Eye (tissue), 1 donor: Measurements from ENCODE around the gene HERC4.
"Not testable (repeated sequence)": the region's sequence is repeated elsewhere in the genome, so short reads cannot be mapped to it uniquely, and the experiment has no call there.

Source experiments
- DNase-seq: peaks from one replicate; pipeline ENCODE4 v3.0.0-alpha.2; 2015

Gene HERC4

DNA sequence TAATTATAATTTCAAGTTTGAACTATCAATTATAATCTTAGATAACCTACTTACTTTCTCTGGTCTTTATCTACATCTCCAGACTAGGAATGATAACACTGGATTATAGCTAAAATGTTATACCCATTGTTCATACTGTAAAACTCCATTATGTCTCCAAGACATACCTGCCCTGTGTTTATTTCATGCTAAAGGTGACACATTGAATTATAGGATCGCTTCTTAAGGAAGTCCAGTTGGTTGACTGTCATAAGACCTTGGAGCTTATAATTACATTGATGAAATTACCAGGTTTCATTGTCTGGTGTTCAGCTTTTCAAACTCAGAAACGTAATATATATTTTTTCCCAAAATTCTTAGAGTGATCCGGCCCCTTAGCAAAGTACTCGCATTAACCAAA, 15.5 kb upstream of the HERC4 start:
- no peak for DNase-seq

DNA sequence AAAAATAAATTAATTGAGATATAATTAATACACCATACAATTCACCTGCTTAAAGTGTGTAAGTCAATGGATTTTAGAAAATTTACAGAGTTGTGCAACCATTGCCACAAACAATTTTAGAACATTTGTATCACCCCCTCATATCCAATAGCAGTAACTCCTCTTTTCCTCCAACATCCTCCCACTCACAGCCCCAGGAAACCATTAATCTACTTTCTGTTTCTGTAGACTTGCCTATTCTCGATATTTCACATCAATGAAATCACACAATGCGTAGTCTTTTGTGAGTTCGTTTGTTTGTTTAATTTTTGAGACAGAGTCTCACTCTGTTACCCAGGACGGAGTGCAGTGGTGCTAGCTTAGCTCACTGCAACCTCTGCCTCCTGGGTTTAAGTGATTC, 13.7 kb upstream of the HERC4 start:
- DNase-seq, result no peak

DNA sequence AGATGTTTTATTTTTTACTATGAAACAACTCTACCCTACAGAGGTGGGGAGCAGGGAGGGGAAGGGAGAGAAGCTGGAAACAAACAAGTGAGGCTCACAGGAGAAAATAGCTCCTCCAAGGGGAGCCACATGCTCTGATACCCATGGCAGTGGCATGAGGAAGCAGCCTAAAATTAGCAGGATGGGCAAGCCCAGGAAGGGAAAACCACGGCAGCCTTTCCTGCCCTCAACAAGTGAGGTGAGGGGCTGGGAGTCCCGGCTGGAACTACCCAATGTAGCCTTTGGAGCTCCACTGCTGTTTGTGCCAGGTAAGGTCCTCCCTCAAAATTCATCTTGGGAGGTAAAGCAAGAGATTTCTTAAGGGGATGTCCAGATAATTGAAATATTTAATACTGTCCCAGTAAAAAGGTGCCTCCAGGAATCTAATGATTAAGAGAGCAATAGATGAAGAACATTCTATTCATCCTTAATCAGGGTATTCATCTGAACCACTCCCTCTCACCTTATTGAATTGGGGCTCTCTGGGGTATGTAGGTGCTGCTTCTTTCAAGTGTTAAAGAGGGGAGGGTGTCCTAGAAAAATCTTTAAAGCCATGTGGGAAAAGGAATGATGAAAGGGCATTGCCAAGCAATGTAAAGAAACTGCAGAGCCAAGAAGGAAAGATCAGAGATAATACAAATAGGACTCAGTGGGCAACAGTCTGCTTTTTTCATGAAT, 12.8 kb upstream of the HERC4 start:
- no peak for DNase-seq

DNA sequence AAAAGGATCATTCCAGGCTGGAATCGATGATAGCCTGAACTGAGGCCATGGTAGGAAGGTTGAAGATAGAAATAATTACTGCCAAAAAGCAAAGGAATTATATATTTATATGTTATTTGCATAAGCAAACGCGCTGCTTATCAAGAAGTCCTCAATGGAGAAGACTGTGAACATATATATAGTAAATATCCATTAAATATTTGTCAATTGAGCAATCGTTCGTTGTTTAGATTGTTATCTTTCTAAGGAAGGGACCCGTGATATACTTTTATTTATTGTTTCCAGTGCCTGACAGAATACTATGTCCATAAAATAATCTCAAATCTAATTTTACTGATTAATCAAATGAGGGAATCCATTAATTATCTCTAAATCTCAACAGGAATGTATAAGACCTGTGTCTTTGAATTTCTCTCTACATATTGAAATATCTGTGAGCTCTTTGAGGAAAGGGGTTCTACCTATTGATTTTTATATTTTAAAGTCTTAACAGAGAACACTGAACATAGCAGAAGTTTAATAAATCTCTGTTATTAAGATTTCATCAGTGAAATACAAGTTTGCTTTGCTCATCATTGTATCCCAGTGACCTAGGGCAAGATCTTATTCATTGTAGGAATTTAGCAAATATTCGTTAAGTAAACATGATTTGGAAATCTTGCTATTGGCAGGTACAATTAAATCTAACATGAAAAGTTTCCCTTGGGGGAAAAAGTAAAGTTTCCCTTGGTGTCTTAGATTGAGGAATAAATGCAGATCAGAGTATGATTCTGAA, 12.0 kb upstream of the HERC4 start:
- no peak for DNase-seq

DNA sequence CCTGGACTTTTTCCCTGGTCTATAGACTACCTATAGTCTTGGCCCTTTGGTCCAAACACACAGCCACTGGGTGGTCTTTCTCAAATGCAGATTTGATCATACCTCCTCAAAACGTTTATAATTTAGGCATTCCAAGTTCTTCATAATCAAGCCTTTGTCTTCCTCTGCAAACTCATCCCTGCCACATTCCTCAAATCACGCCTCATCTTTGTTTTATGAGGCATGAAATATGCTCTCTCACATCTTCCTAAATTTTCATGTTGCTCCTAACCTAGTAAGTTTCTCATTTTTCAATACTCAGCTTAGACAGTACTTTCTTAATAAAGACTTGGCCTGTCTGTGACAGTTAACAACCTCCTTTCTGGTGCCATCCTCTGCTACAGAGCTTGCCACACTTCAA, 10.9 kb upstream of the HERC4 start:
- DNase-seq, result no peak

DNA sequence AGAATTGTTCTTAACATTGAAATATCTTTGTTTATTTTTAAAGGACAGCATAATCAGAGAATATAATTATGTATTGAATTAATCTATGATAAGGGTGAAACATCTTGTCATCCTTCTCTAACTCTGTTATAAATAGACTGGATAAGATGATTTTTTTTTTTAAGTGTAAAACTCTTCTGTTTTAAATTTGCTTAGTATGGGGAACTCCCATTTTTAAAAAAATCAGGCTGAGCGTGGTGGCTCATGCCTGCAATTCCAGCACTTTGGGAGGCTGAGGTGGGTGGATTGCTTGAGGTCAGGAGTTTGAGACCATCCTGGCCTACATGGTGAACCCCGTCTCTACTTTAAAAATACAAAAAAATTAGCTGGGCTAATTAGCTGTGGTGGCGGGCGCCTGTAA, 9.4 kb upstream of the HERC4 start:
- DNase-seq, result no peak

DNA sequence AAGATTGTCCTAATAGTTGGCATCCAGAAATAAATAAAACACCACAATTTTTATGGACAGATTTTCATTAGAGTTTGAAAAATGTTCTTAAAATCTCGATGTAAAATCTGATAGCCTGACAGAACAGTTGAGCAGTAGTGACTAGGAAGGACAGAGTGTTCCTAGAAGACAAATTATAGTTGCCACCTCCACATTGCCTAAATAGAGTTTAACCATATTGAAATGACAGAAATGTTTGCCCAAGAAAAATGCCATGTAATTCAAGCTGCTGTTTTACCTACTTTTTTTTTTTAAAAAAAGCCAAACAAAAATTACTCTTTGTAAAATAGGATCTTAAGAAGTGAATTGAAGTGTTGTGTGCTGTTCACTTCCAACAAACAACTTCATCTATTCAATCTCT, 8.9 kb upstream of the HERC4 start:
- no peak for DNase-seq

DNA sequence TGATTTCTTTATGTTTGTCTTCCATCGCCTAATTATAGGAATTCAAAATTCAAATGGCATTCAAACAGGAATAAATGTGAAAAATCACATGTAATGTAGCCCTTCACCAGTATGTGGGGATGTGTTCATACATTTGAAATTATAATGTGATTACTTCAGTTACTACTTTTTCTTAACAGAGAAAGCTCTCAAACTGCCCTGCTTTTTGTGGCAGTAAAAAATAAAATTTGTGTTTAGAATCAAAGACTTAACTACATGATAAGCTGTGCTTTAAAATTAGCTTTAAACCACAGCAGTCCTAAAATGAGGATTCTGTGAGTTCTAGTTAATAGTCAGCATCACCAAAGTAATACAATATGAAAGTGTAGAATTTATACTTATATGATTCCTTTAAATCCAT, 7.8 kb upstream of the HERC4 start:
- DNase-seq, result peak; percentile 40

DNA sequence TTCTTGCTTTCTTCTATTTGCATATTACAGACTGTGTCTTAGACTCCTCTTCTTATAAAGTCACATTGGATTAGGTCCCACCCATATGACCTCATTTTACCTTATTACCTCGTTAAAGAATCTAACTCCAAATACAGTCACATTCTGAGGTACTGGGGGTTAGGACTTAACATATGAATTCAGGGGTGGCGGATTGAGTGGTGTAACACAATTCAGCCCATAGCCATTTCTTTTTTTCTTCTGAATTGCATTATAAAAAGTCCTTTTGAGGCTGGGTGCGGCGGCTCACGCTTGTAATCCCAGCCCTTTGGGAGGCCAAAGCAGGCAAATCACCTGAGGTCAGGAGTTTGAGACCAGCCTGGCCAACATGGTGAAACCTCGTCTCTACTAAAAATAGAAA, 6.8 kb upstream of the HERC4 start:
- DNase-seq, result no peak

DNA sequence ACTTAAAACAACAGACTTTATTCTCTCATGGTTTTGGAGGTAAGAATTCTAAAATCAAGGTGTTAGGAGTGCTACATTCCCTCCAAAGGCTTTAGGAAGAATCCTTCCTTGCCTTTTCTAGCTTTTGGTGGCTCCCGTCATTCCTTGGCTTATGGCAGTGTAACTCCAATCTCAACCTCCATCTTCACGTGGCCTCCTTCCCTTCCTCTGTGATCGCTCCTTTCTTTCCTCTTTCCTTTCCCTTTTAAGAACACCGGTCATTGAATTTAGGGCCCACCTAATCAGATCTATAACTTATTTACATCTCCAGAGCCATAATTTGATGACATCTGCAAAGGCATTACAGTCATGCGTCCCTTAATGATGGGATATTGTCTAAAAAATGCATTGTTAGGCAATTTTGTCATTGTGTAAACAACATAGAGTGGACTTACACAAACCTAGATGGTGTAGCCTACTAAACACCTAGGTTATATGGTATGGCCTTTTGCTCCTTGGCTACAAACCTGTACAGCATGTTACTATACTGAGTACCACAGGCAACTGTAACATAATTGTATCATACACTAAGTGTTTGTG, 5.9 kb upstream of the HERC4 start:
- no peak for DNase-seq

DNA sequence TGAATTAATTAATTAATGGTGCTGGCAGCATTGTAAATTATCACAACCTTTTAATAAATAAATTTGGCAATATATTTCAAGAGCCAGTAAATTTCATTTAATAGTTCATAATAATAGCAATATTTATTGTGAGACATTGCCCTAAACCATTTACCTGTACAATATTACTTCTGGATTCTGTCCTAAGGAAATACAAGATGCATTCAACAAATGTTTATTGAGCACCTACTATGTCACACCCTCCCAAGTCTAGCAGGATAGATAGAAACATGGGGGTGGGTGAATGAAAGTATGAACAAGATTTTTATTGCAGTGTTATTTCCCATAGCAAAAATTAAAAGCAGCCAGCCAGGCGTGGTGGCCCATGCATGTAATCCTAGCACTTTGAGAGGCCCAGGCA, 4.4 kb upstream of the HERC4 start:
- DNase-seq, result no peak

DNA sequence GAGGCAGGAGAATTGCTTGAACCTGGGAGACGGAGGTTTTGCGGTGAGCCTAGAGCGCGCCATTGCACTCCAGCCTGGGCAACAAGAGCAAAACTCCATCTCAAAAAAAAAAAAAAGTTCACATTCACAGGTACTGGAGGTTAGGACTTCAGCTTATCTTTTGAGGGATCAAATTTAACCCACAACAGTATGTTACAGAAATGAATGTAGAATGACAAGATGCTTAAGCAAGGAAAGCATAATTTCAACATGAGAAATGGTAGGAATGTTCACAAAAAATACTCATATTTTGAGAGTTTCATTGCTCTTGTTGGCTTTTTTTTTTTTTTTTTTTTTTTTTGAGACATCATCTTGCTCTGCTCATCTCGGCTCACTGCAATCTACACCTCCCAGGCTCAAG, 1.9 kb upstream of the HERC4 start:
- DNase-seq, result no peak

DNA sequence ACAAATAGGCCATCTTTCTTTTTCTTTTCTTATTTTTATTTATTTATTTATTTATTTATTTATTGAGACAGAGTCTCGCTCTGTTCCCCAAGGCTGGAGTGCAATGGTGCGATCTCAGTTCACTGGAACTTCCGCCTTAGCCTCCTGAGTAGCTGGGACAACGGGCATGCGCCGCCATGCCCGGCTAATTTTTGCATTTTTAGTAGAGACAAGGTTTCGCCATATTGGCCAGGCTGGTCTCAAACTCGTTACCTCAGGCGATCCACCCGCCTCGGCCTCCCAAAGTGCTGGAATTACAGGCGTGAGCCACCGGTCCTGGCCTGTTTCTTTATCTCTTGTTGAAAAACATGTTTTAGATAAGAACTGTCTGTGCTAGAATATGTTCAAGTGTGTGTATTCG, 998 bp upstream of the HERC4 start:
- DNase-seq, result not testable (repeated sequence)

DNA sequence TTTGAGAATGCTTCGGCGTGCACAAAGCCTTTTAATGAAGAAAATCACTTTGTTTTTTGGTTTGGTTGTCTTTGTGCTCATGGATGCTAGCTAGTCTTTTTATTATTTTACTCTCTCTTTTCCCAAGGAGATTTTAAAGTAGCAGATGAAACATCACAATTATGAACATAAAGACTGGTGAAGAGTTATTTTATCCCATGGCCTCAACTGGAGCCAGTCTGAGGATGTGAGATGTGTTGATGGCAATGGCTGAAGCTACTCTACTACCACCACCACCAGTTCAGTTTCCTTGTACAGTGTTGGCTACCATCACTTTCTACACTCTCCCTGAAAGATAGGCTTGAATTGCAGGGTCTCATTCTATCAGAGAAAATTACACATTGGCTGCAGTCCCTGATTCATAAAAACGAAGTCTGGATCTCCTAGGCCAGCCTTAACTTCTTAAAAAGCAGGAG, 494 bp upstream of the HERC4 start:
- no peak for DNase-seq

DNA sequence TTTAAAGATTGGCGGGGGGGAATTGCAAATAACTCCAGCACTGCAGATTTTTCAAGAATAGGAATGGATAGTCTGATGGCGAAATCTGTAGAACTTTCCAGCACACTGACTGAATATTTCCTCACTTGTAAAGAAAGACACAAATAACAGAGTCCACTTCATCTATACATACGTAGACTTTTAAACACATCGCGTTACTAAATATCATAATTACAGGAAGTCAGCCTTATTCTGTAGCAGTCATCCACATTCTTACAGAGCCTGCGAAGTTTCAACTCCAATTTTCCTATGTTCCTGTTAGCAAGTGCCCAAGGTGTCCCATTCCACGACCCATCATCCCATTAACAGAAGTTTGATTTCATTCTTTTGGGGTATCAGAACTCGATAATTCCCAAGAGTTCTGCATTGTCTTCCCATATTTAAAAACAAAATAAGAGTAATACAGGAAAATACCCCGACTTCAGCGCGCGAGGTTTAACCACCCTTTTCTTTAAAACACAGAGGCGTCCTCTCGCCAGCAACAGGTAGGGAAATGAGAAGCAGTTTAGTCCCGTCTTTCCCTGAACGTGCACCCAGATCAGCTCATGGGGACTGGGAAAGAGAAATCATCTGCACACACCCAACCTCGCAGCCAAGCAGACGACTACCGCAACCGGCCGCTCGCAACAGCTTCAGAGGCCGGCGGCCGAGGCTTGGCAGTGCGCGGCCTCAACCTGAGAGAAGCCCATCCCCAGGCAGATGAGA, 880 bp downstream of the HERC4 start:
- no peak for DNase-seq

DNA sequence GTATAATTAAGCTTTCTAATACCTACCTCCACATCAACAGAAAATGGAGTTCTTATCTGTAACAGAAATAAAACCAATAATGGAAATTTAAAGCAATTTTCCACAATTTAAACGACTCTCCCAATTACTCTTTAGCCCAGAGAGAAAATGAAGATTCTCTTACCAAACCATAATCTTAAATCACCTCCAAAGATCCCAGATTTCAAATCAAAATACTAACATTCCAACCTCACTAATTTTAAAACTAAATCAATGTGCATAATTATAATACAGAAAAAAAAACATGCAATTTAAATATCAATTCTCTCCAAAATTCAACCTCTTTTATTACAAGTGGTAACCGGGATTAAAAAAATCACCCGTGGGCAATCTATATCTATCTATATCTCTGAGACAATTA, 1.5 kb downstream of the HERC4 start:
- no peak for DNase-seq

DNA sequence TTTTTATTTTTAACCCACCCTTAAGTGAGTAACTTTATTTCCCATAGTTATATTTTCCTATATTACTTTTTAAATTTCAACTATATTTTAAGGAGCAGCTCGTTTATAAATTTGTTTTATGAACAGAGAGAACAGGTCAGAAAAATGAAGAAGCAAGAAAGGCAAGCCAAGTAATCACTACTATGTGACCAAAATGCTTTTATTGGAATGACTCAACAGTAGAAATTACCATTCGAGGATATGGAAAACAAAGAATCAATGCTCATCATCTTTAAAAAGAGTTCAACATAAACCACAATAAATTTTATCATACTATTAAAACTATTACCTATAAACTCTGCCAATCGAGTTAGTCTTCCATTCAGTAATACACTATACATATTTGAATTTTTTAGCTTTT, 7.6 kb downstream of the HERC4 start:
- DNase-seq, result no peak

DNA sequence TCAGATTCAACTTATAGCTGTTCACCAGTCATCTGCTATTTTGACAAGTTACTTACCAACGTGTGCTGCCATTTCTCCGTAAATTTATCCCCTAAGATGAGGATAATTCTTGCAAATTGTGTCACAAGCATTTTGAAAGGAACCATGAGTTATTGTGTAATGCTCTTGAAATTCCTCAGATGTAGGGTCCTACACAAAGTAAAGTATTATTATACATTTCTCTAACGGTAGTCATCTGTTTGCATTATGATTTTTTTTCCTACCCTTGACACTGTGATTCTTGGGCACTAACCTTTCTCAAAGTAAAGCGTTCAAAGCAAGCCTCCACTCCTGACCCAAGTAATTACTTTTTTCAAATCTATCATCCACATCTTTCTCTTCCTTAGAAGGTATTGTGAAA, 8.1 kb downstream of the HERC4 start:
- DNase-seq, result no peak

DNA sequence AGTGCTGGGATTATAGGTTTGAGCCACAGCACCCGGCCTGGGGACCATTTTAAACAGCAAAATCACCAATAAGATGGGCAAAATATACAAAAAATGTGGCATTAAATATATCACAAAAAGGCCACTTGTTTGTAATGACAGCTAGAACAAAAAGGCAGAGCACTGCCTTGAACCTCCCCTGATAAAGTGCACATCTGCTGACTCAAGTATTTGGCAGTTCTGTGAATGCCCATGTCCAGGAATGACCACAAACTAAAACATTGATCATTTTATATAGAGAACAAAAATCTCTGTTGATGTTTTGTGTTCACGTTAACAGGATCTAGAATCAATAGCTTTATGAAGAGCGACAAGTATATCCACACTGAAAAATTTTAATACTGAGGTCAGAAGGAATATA, 21.5 kb downstream of the HERC4 start:
- no peak for DNase-seq

DNA sequence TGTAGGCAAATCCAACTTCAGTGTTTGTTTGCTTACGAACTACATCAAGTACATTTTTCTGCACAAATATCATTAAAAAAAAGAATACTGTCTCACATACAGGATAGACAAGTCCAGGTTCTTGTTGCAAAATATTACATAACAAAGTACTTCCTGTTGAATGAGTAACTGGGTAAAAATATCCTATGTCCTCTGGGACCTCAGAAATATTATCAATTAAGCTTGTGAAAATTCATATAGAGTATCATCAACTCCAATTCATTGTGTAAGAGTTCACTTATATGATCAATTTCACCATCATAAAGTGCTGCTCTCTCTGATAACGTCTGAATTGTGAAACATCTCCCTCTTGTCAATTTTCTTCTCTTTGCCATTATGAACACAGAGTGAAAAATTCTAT, 22.6 kb downstream of the HERC4 start:
- DNase-seq, result no peak

DNA sequence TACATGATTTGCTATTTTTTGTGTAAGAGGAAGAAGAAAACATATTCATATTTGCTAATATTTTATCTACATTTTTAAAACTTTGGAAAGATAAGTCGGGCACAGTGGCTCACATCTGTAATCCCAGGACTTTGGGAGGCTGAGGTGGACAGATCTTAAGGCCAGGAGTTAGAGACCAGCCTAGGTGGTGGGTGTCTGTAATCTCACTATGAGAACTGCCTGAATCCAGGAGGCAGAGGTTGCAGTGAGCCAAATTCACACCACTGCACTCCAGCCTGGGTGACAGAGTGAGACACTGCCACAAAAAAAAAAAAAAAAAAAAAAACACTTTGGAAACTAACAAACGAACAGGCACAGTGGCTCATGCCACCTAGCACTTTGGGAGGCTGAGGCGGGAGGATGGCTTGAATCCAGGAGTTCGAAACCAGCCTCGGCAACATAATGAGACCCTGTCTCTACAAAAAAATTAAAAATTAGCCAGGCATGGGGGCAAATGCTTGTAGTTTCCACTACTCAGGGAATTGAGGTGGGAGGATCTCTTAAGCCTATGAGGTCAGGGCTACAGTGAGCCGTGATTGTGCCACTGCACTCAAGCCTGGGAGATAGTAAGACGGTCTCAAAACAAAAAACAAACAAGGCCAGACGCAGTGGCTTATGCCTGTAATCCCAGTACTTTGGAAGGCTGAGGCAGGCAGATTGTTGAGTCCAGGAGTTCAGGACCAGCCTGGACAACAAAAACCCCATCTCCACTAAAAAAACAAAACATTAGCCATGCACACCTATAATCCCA, 25.6 kb downstream of the HERC4 start:
- no peak for DNase-seq

DNA sequence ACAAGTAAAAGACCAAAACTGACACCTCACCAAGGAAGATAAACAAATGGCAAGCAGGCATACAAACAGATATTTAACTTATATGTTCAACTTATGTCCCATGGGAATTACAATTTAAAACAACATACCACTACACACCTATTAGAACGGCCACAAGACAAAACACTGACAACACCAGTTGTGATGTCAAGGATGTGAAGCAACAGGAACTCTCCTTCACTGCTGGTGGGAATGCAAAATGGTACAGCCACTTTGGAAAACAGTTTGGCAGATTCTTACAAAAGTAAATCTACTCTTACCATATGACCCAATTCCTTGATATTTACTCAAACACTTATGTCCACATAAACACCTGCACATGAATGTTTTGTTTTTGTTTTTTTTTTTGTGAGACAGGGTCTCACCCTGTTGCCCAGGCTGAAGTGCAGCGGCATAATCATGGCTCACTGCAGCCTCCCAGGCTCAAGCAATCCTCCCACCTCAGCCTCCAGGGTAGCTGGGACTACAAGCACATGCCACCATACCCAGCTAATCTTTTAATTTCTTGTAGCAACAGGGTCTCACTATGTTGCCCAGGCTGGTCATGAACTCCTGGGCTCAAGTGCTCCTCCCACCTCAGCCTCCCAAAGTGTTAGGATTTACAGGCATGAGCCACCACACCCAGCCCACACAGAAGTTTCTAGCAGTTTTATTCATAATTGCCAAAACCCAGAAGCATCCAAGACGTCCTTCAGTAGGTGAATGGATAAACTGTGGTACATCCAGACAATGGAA, 27.3 kb downstream of the HERC4 start:
- DNase-seq, result no peak
